ENCODE results near the gene ETV7.

ETV7 gene

GRCh38 chr6:36319821-36320220, 67.6 kb downstream of the ETV7 start:
- DNase-seq (ENCODE audit: low read depth) = no peak

GRCh38 chr6:36319436-36319762, 68.1 kb downstream of the ETV7 start:
- DNase-seq (ENCODE audit: low read depth) = no peak

GRCh38 chr6:36318690-36319435, 68.6 kb downstream of the ETV7 start:
- no peak for DNase-seq (ENCODE audit: low read depth)

GRCh38 chr6:36317623-36318022, 69.8 kb downstream of the ETV7 start:
- DNase-seq (ENCODE audit: low read depth) = no peak

Data from activated T-helper 1 cell treated with Interleukin-2 at 50 U/mL for 16 hours (primary cell).